ENCODE results near the gene CELA3B. TPM values are rescaled to one million over a fixed set of nuclear protein-coding genes. Genes with fewer than 3 reads are reported as not detected.
"Not testable (repeated sequence)": the region's sequence is repeated elsewhere in the genome, so short reads cannot be mapped to it uniquely, and the experiment has no call there.

The CELA3B gene
- total RNA-seq, 1 donor from 2014 or later, result not detected

GRCh38 chr1:21942959-21943640 is 33.7 kb upstream of the CELA3B start:
- intact Hi-C loops (cut with micrococcal nuclease), result not testable (repeated sequence)

GRCh38 chr1:21944733-21945073 is 32.1 kb upstream of the CELA3B start:
- intact Hi-C loops (cut with micrococcal nuclease), result no loop called here

- intact Hi-C loops (cut with micrococcal nuclease), result no loop called here
These were observed 29.8 kb upstream of the CELA3B start for GRCh38 chr1:21946836-21947587.

- intact Hi-C loops (cut with micrococcal nuclease), result no loop called here
These were observed 26.1 kb upstream of the CELA3B start for GRCh38 chr1:21950734-21951133.

- intact Hi-C loops (cut with micrococcal nuclease), result no loop called here
These were observed 25.5 kb upstream of the CELA3B start for GRCh38 chr1:21951226-21951870.

- intact Hi-C loops (cut with micrococcal nuclease), result no loop called here
These were observed 23.9 kb upstream of the CELA3B start for GRCh38 chr1:21952786-21953520.

- intact Hi-C loops (cut with micrococcal nuclease), result no loop called here
These were observed 21.8 kb upstream of the CELA3B start for GRCh38 chr1:21955058-21955457.

GRCh38 chr1:21955501-21956281 is 21.1 kb upstream of the CELA3B start:
- intact Hi-C loops (cut with micrococcal nuclease), result no loop called here

GRCh38 chr1:21956720-21957552 is 19.9 kb upstream of the CELA3B start:
- intact Hi-C loops (cut with micrococcal nuclease), result loop anchor here (1.0 kb wide), 1 partner anchor 20 kb away; the partner anchor contains the start of gene HSPG2

GRCh38 chr1:21961337-21961736 is 15.5 kb upstream of the CELA3B start:
- intact Hi-C loops (cut with micrococcal nuclease), result loop anchor here (5.0 to 10.0 kb wide), 2 partner anchors 149 to 453 kb away; partner anchors contain the start of gene LDLRAD2

GRCh38 chr1:21961799-21962198 is 15.0 kb upstream of the CELA3B start:
- intact Hi-C loops (cut with micrococcal nuclease), result loop anchor here (5.0 to 10.0 kb wide), 2 partner anchors 149 to 453 kb away; partner anchors contain the start of gene LDLRAD2

GRCh38 chr1:21963477-21964217 is 13.2 kb upstream of the CELA3B start:
- intact Hi-C loops (cut with micrococcal nuclease), result loop anchor here (1.0 to 10.0 kb wide), 7 partner anchors 60 to 454 kb away; partner anchors contain the start of genes ALPL, LDLRAD2 and USP48

GRCh38 chr1:21966247-21967000 is 10.4 kb upstream of the CELA3B start:
- intact Hi-C loops (cut with micrococcal nuclease), result loop anchor here (10.0 kb wide), 1 partner anchor 448 kb away; no protein-coding TSS in a partner anchor

- intact Hi-C loops (cut with micrococcal nuclease), result loop anchor here (10.0 kb wide), 1 partner anchor 448 kb away; no protein-coding TSS in a partner anchor
These were observed 9.6 kb upstream of the CELA3B start for GRCh38 chr1:21967216-21967615.

- intact Hi-C loops (cut with micrococcal nuclease), result loop anchor here (10.0 kb wide), 1 partner anchor 446 kb away; no protein-coding TSS in a partner anchor
These were observed 7.8 kb upstream of the CELA3B start for GRCh38 chr1:21969066-21969465.

GRCh38 chr1:21970523-21970922 is 6.3 kb upstream of the CELA3B start:
- intact Hi-C loops (cut with micrococcal nuclease), result not testable (repeated sequence)

GRCh38 chr1:21972973-21973441 is 3.8 kb upstream of the CELA3B start:
- intact Hi-C loops (cut with micrococcal nuclease), result not testable (repeated sequence)

GRCh38 chr1:21973948-21974347 is 2.9 kb upstream of the CELA3B start:
- intact Hi-C loops (cut with micrococcal nuclease), result not testable (repeated sequence)
